ENCODE measurements around the gene ISL1. TPM values are rescaled to one million over a fixed set of nuclear protein-coding genes. Genes with fewer than 3 reads are reported as not detected.

The ISL1 gene
- total RNA-seq, 4 donors from 2014 or later = 0.63 TPM; not detected in 3

- peaks cover 17% of the 10 kb centered on the region for H3K27me3 ChIP-seq
- H3K36me3 ChIP-seq = no peaks in the 10 kb centered on the region
- intact Hi-C loops (cut with DNase I) = no loop called here
- DNase-seq = no peak
- no peak overlapping the region for H3K27ac ChIP-seq
- no peaks in the 10 kb centered on the region for H3K9me3 ChIP-seq
- peaks cover 24 to 28% of the 10 kb centered on the region in 2 donors for H3K4me1 ChIP-seq
- TF ChIP-seq CTCF (IDR thresholded peaks at IDR 0.05) (no peak), POLR2A (IDR thresholded peaks at IDR 0.05) (no peak)
- WGBS, 2 donors = 7 to 11% methylated on average over 12 of the region's 12 CpGs
- H3K4me3 ChIP-seq (replicated peaks in 1 of 3) = no peak overlapping the region
These were observed 5.2 kb upstream of the ISL1 start for GRCh38 chr5:51378061-51378409.

- intact Hi-C loops (cut with DNase I) = no loop called here
- Histone ChIP-seq H3K36me3 (no peaks in the 10 kb centered on the region), H3K27ac (no peak overlapping the region), H3K9me3 (no peaks in the 10 kb centered on the region), H3K4me3 (replicated peaks in 1 of 3) (peak overlapping the region in 1 of 3 donors; percentile 15), H3K4me1 (peaks cover 24 to 28% of the 10 kb centered on the region in 2 donors), H3K27me3 (peaks cover 17% of the 10 kb centered on the region)
- peak; percentile 32 to 35 for DNase-seq
- TF ChIP-seq CTCF (IDR thresholded peaks at IDR 0.05) = no peak
- TF ChIP-seq POLR2A (IDR thresholded peaks at IDR 0.05) = no peak
- WGBS, 2 donors = 5% methylated on average over 37 of the region's 37 CpGs
These were observed 4.6 kb upstream of the ISL1 start for GRCh38 chr5:51378448-51379330.

- Histone ChIP-seq H3K4me1 (peaks cover 24 to 28% of the 10 kb centered on the region in 2 donors), H3K27me3 (peaks cover 21% of the 10 kb centered on the region), H3K9me3 (no peaks in the 10 kb centered on the region), H3K4me3 (replicated peaks in 1 of 3) (peak overlapping the region in 1 of 3 donors; percentile 15), H3K27ac (no peak overlapping the region), H3K36me3 (no peaks in the 10 kb centered on the region)
- 7 to 8% methylated on average over 4 of the region's 4 CpGs for WGBS, 2 donors
- no peak for DNase-seq
- intact Hi-C loops (cut with DNase I) = no loop called here
- TF ChIP-seq CTCF (IDR thresholded peaks at IDR 0.05) (no peak), POLR2A (IDR thresholded peaks at IDR 0.05) (no peak)
These were observed 3.9 kb upstream of the ISL1 start for GRCh38 chr5:51379331-51379700.

- peaks cover 24 to 28% of the 10 kb centered on the region in 2 donors for H3K4me1 ChIP-seq
- no peak overlapping the region for H3K4me3 ChIP-seq (replicated peaks in 1 of 3)
- intact Hi-C loops (cut with DNase I) = no loop called here
- H3K9me3 ChIP-seq = no peaks in the 10 kb centered on the region
- 4 to 13% methylated on average over 7 of the region's 7 CpGs for WGBS, 2 donors
- peaks cover 31% of the 10 kb centered on the region for H3K27me3 ChIP-seq
- TF ChIP-seq CTCF (IDR thresholded peaks at IDR 0.05) = peak in 4 of 6 experiments; percentile 7 to 46 (median 30)
- TF ChIP-seq POLR2A (IDR thresholded peaks at IDR 0.05) = no peak
- no peaks in the 10 kb centered on the region for H3K36me3 ChIP-seq
- H3K27ac ChIP-seq = no peak overlapping the region
- no peak for DNase-seq
These were observed 2.5 kb upstream of the ISL1 start for GRCh38 chr5:51380603-51381207.

Measured in thyroid gland (tissue), 4 donors.